ENCODE results near the gene BICC1.

Gene BICC1

GRCh38 chr10:58608351-58608750, 95.7 kb downstream of the BICC1 start:
- DNase-seq (ENCODE audit: low read depth in 1 of 2, low spot score in 1 of 2): no peak
- no peak overlapping the region for H3K27ac ChIP-seq (replicated peaks)
- TF ChIP-seq POLR2AphosphoS5 (IDR thresholded peaks at IDR 0.05; ENCODE audit: low read depth) (no peak), REST (IDR thresholded peaks at IDR 0.05; ENCODE audit: insufficient replicate concordance, low read depth) (no peak), GABPA (IDR thresholded peaks at IDR 0.05; ENCODE audit: low read depth) (no peak), SPI1 (IDR thresholded peaks at IDR 0.05; ENCODE audit: borderline replicate concordance, low read depth) (no peak)
- H3K4me3 ChIP-seq (replicated peaks; ENCODE audit: insufficient read depth, low read length): no peak overlapping the region
- no peaks in the 10 kb centered on the region for H3K27me3 ChIP-seq (ENCODE audit: insufficient read depth, poor library complexity, severe bottlenecking)

GRCh38 chr10:58608826-58609531, 96.3 kb downstream of the BICC1 start:
- TF ChIP-seq GABPA (IDR thresholded peaks at IDR 0.05; ENCODE audit: low read depth): no peak
- no peak for TF ChIP-seq POLR2AphosphoS5 (IDR thresholded peaks at IDR 0.05; ENCODE audit: low read depth)
- no peak for TF ChIP-seq SPI1 (IDR thresholded peaks at IDR 0.05; ENCODE audit: borderline replicate concordance, low read depth)
- no peak for TF ChIP-seq CTCF (IDR thresholded peaks at IDR 0.05; ENCODE audit: insufficient read depth, low read length)
- TF ChIP-seq REST (IDR thresholded peaks at IDR 0.05; ENCODE audit: insufficient replicate concordance, low read depth): no peak
- no peaks in the 10 kb centered on the region for H3K27me3 ChIP-seq (ENCODE audit: insufficient read depth, poor library complexity, severe bottlenecking)
- H3K27ac ChIP-seq (replicated peaks): no peak overlapping the region
- DNase-seq (ENCODE audit: low read depth in 1 of 2, low spot score in 1 of 2): no peak
- H3K4me3 ChIP-seq (replicated peaks; ENCODE audit: insufficient read depth, low read length): no peak overlapping the region

- DNase-seq (ENCODE audit: low read depth in 1 of 2, low spot score in 1 of 2): no peak
- Histone ChIP-seq H3K4me3 (replicated peaks; ENCODE audit: insufficient read depth, low read length) (no peak overlapping the region), H3K27ac (replicated peaks) (no peak overlapping the region), H3K27me3 (ENCODE audit: insufficient read depth, poor library complexity, severe bottlenecking) (no peaks in the 10 kb centered on the region)
- no peak for TF ChIP-seq POLR2AphosphoS5 (IDR thresholded peaks at IDR 0.05; ENCODE audit: low read depth)
- TF ChIP-seq SPI1 (IDR thresholded peaks at IDR 0.05; ENCODE audit: borderline replicate concordance, low read depth): no peak
- no peak for TF ChIP-seq CTCF (IDR thresholded peaks at IDR 0.05; ENCODE audit: insufficient read depth, low read length)
These were observed 97.0 kb downstream of the BICC1 start for GRCh38 chr10:58609532-58610150.

GRCh38 chr10:58615237-58615935, 102.7 kb downstream of the BICC1 start:
- H3K27me3 ChIP-seq (ENCODE audit: insufficient read depth, poor library complexity, severe bottlenecking): no peaks in the 10 kb centered on the region
- TF ChIP-seq CTCF (IDR thresholded peaks at IDR 0.05; ENCODE audit: insufficient read depth, low read length) (no peak), SPI1 (IDR thresholded peaks at IDR 0.05; ENCODE audit: borderline replicate concordance, low read depth) (no peak), GABPA (IDR thresholded peaks at IDR 0.05; ENCODE audit: low read depth) (no peak), POLR2AphosphoS5 (IDR thresholded peaks at IDR 0.05; ENCODE audit: low read depth) (no peak), REST (IDR thresholded peaks at IDR 0.05; ENCODE audit: insufficient replicate concordance, low read depth) (no peak)

More at GRCh38 chr10:58615237-58615935, 102.7 kb downstream of the BICC1 start:
- Histone ChIP-seq H3K4me3 (replicated peaks; ENCODE audit: insufficient read depth, low read length) (no peak overlapping the region), H3K27ac (replicated peaks) (no peak overlapping the region)
- DNase-seq (ENCODE audit: low read depth in 1 of 2, low spot score in 1 of 2): no peak

Data from HL-60 (cell line).